Loucy (cell line): ENCODE results near the gene CLK3.

Experiments
- CTCF ChIP-seq: fragments of 200-600 bp; sonication (generic); conservative IDR thresholded peaks from 2 replicates; pipeline ENCODE4 v1.5.1; 2014; ENCODE audit warnings: mild to moderate bottlenecking, antibody characterized with exemption, low read length
- EZH2phosphoT487 ChIP-seq: fragments of 200-600 bp; IDR thresholded peaks from 2 replicates; pipeline ENCODE4 v1.6.1; 2018; ENCODE audit warnings: antibody characterized with exemption, mild to moderate bottlenecking, moderate library complexity, borderline replicate concordance

GRCh38 chr15:74664028-74664616, 48.5 kb downstream of the CLK3 start:
- TF ChIP-seq EZH2phosphoT487 (no peak), CTCF (no peak)
